ENCODE data around the gene RELB. TPM values are rescaled to one million over a fixed set of nuclear protein-coding genes. Genes with fewer than 3 reads are reported as not detected.

RELB gene
- total RNA-seq, 3 donors from 2014 or later (not counting 1 experiment from before 2014, with no cell fraction given), result 92.4 to 119 (median 105) TPM

GRCh38 chr19:44988273-44988672 lies 13.0 kb upstream of the RELB start:
- intact Hi-C loops (cut with micrococcal nuclease), result no loop called here
- no peaks in the 10 kb centered on the region for H3K36me3 Mint-ChIP-seq

GRCh38 chr19:44988896-44989556 lies 12.2 kb upstream of the RELB start:
- WGBS (ENCODE audit: insufficient coverage), result 93% methylated on average over 15 of the region's 15 CpGs

More at GRCh38 chr19:44988273-44988672, 13.0 kb upstream of the RELB start:
- Mint-ChIP-seq H3K4me3 (no peak overlapping the region), H3K27ac (no peak overlapping the region), H3K27me3 (ENCODE audit: low read depth in 2 of 2) (no peaks in the 10 kb centered on the region), H3K4me1 (peaks cover 10 to 29% of the 10 kb centered on the region in 2 donors), H3K9me3 (no peaks in the 10 kb centered on the region)
- WGBS (ENCODE audit: insufficient coverage), result 96% methylated on average over 9 of the region's 9 CpGs
- Histone ChIP-seq H3K4me3 (ENCODE audit: low read length) (no peak overlapping the region), H3K4me1 (ENCODE audit: control insufficient read depth, insufficient read depth, low read length) (peaks cover 39% of the 10 kb centered on the region), H3K27ac (ENCODE audit: low read length) (no peak overlapping the region), H3K36me3 (ENCODE audit: control insufficient read depth, insufficient read depth, low read length) (peaks cover 71% of the 10 kb centered on the region), H3K27me3 (ENCODE audit: control insufficient read depth, insufficient read depth, low read length) (no peaks in the 10 kb centered on the region), H3K9me3 (ENCODE audit: control insufficient read depth, insufficient read depth, low read length) (no peaks in the 10 kb centered on the region)
- DNase-seq (no peak), ATAC-seq (no peak)
- TF ChIP-seq CTCF (IDR thresholded peaks at IDR 0.05), result no peak

GRCh38 chr19:44990459-44990858 lies 10.8 kb upstream of the RELB start:
- H3K4me3 ChIP-seq (ENCODE audit: low read length), result no peak overlapping the region
- H3K9me3 ChIP-seq (ENCODE audit: control insufficient read depth, insufficient read depth, low read length), result no peaks in the 10 kb centered on the region
- no peaks in the 10 kb centered on the region for H3K9me3 Mint-ChIP-seq
- H3K27me3 Mint-ChIP-seq (ENCODE audit: low read depth in 2 of 2), result no peaks in the 10 kb centered on the region
- H3K27ac Mint-ChIP-seq, result no peak overlapping the region
- no peaks in the 10 kb centered on the region for H3K36me3 Mint-ChIP-seq
- H3K27ac ChIP-seq (ENCODE audit: low read length), result no peak overlapping the region
- peaks cover 18% of the 10 kb centered on the region for H3K4me1 ChIP-seq (ENCODE audit: control insufficient read depth, insufficient read depth, low read length)
- intact Hi-C loops (cut with micrococcal nuclease), result no loop called here
- TF ChIP-seq CTCF (IDR thresholded peaks at IDR 0.05), result no peak
- peaks cover 60% of the 10 kb centered on the region for H3K36me3 ChIP-seq (ENCODE audit: control insufficient read depth, insufficient read depth, low read length)
- 94% methylated on average over 14 of the region's 14 CpGs for WGBS (ENCODE audit: insufficient coverage)
- H3K4me1 Mint-ChIP-seq, result peaks cover 0 to 16% of the 10 kb centered on the region in 2 donors
- DNase-seq, result no peak
- no peak for ATAC-seq
- no peak overlapping the region for H3K4me3 Mint-ChIP-seq
- H3K27me3 ChIP-seq (ENCODE audit: control insufficient read depth, insufficient read depth, low read length), result no peaks in the 10 kb centered on the region

More at GRCh38 chr19:44988896-44989556, 12.2 kb upstream of the RELB start:
- Mint-ChIP-seq H3K36me3 (no peaks in the 10 kb centered on the region), H3K9me3 (no peaks in the 10 kb centered on the region), H3K27me3 (ENCODE audit: low read depth in 2 of 2) (no peaks in the 10 kb centered on the region), H3K4me1 (peaks cover 9 to 27% of the 10 kb centered on the region in 2 donors), H3K27ac (peak overlapping the region in 1 of 2 donors; percentile 13), H3K4me3 (no peak overlapping the region)
- peak; percentile 57 for TF ChIP-seq CTCF (IDR thresholded peaks at IDR 0.05)
- DNase-seq, result peak; percentile 48 to 82
- H3K36me3 ChIP-seq (ENCODE audit: control insufficient read depth, insufficient read depth, low read length), result peaks cover 69% of the 10 kb centered on the region
- ATAC-seq, result peak; percentile 70 to 89 (median 71)
- no peak overlapping the region for H3K27ac ChIP-seq (ENCODE audit: low read length)
- peaks cover 32% of the 10 kb centered on the region for H3K4me1 ChIP-seq (ENCODE audit: control insufficient read depth, insufficient read depth, low read length)
- H3K4me3 ChIP-seq (ENCODE audit: low read length), result no peak overlapping the region
- intact Hi-C loops (cut with micrococcal nuclease), result loop anchor here (1.0 kb wide), 2 partner anchors 70 to 349 kb away; no protein-coding TSS in a partner anchor
- H3K27me3 ChIP-seq (ENCODE audit: control insufficient read depth, insufficient read depth, low read length), result no peaks in the 10 kb centered on the region
- no peaks in the 10 kb centered on the region for H3K9me3 ChIP-seq (ENCODE audit: control insufficient read depth, insufficient read depth, low read length)
